Esophagus muscularis mucosa (tissue), 4 donors: Measurements from ENCODE around the gene FGR. TPM values are rescaled to one million over a fixed set of nuclear protein-coding genes. Genes with fewer than 3 reads are reported as not detected.

Source experiments
- DNase-seq: peaks from one replicate; pipeline ENCODE4 v3.0.0-alpha.2; 2017; ENCODE audit errors: extremely low spot score
- H3K27ac ChIP-seq, 4 donors: fragments of 200-600 bp; sonication (generic); replicated peaks in 1 of 4; 1 replicate in 3 of 4; 2 replicates in 1 of 4; pipeline ENCODE4 v1.5.1; 2016 to 2019; ENCODE audit warnings: mild to moderate bottlenecking in 1 of 4
- H3K27me3 ChIP-seq, 4 donors: fragments of 200-600 bp; sonication (generic); one replicate each; pipeline versions ENCODE4 v1.5.1 to v1.6.0; 2016 to 2019
- H3K36me3 ChIP-seq, 4 donors: fragments of 200-600 bp; sonication (generic); one replicate each; pipeline ENCODE4 v1.5.1; 2016 to 2019
- H3K4me1 ChIP-seq, 4 donors: fragments of 200-600 bp; sonication (generic); one replicate each; pipeline ENCODE4 v1.5.1; 2016 to 2019
- H3K4me3 ChIP-seq, 4 donors: fragments of 200-600 bp; sonication (generic); 1 replicate in 2 of 4; 2 replicates in 2 of 4; pipeline ENCODE4 v1.5.1; 2016 to 2019; ENCODE audit warnings: mild to moderate bottlenecking in 4 of 4, moderate library complexity in 1 of 4
- H3K9me3 ChIP-seq, 4 donors: fragments of 200-600 bp; sonication (generic); 1 replicate in 3 of 4; 2 replicates in 1 of 4; pipeline ENCODE4 v1.5.1; 2016 to 2019
- CTCF ChIP-seq, 3 experiments: fragments of 200-600 bp in 2 of 3; fragments of 450-650 bp in 1 of 3; sonication (generic) in 2 of 3; IDR thresholded peaks; one replicate each; pipeline ENCODE4 v1.5.1; 2017 to 2019; ENCODE audit warnings: antibody characterized with exemption in 3 of 3, mild to moderate bottlenecking in 2 of 3, moderate library complexity in 1 of 3
- EP300 ChIP-seq: sonication (generic); formaldehyde crosslinking; IDR thresholded peaks from one replicate; pipeline ENCODE4 v1.6.1; 2017; ENCODE audit warnings: antibody characterized with exemption
- POLR2A ChIP-seq: fragments of 450-650 bp; IDR thresholded peaks from one replicate; pipeline ENCODE4 v1.6.1; 2017; ENCODE audit warnings: antibody characterized with exemption, moderate library complexity, mild to moderate bottlenecking, low read depth
- POLR2AphosphoS5 ChIP-seq, 2 donors: sonication (generic); formaldehyde crosslinking; IDR thresholded peaks; one replicate each; pipeline ENCODE4 v1.6.1; 2017; ENCODE audit warnings: antibody characterized with exemption in 2 of 2
- WGBS: methylation state at CpG from one replicate; pipeline ENCODE4 v1.1.5; 2018; 5-methylcytosine and 5-hydroxymethylcytosine counted together
- intact Hi-C: fragments of 100-400 bp; cut with DNase I; formaldehyde crosslinking; loops from one replicate; pipeline ENCODE4 v1.15.1; 2023
- total RNA-seq, 4 donors: library from RNA; depleted of rRNA; stranded (reverse); fragments of >200 nt; gene quantifications; one replicate each; pipeline versions ENCODE4 v1.1.0 to v1.2.1, GENCODE V29; 2016

FGR gene
- total RNA-seq, 4 donors from 2014 or later = 12.0 to 32.1 (median 12.6) TPM

- peaks cover 0 to 27% (median 8%) of the 10 kb centered on the region in 4 donors for H3K27me3 ChIP-seq
- 85% methylated on average over 11 of the region's 11 CpGs for WGBS
- no peak for DNase-seq
- no peaks in the 10 kb centered on the region for H3K9me3 ChIP-seq
- H3K4me3 ChIP-seq = peak overlapping the region; percentile 51 to 64 (median 55)
- intact Hi-C loops = no loop called here
- TF ChIP-seq POLR2AphosphoS5 (IDR thresholded peaks at IDR 0.05) = no peak
- TF ChIP-seq EP300 = no peak
- no peak for TF ChIP-seq POLR2A
- no peak for TF ChIP-seq CTCF (IDR thresholded peaks at IDR 0.05)
- H3K36me3 ChIP-seq = no peaks in the 10 kb centered on the region
- peaks cover 40 to 44% (median 41%) of the 10 kb centered on the region in 4 donors for H3K4me1 ChIP-seq
- H3K27ac ChIP-seq = peak overlapping the region; percentile 60 to 72 (median 68)
Measured at GRCh38 chr1:27635396-27636142, 584 bp upstream of the FGR start.

GRCh38 chr1:27634177-27634984, 604 bp downstream of the FGR start:
- no peak for DNase-seq
- 17% methylated on average over 33 of the region's 63 CpGs for WGBS
- Histone ChIP-seq H3K4me3 (peak overlapping the region; percentile 51 to 64 (median 55)), H3K27me3 (peaks cover 0 to 27% (median 8%) of the 10 kb centered on the region in 4 donors), H3K4me1 (peaks cover 49 to 56% (median 51%) of the 10 kb centered on the region in 4 donors), H3K27ac (peak overlapping the region; percentile 60 to 72 (median 68)), H3K9me3 (no peaks in the 10 kb centered on the region), H3K36me3 (no peaks in the 10 kb centered on the region)
- no peak for TF ChIP-seq POLR2A
- peak in 1 of 3 experiments; percentile 15 for TF ChIP-seq CTCF (IDR thresholded peaks at IDR 0.05)
- peak; percentile 47 to 58 for TF ChIP-seq POLR2AphosphoS5 (IDR thresholded peaks at IDR 0.05)
- no peak for TF ChIP-seq EP300
- intact Hi-C loops = no loop called here

- Histone ChIP-seq H3K36me3 (no peaks in the 10 kb centered on the region), H3K27ac (peak overlapping the region; percentile 60 to 72 (median 68)), H3K4me3 (peak overlapping the region; percentile 51 to 64 (median 55)), H3K27me3 (peaks cover 0 to 27% (median 8%) of the 10 kb centered on the region in 4 donors), H3K9me3 (no peaks in the 10 kb centered on the region), H3K4me1 (peaks cover 50 to 63% (median 58%) of the 10 kb centered on the region in 4 donors)
- TF ChIP-seq POLR2AphosphoS5 (IDR thresholded peaks at IDR 0.05) = no peak
- no peak for TF ChIP-seq POLR2A
- TF ChIP-seq EP300 = no peak
- no peak for TF ChIP-seq CTCF (IDR thresholded peaks at IDR 0.05)
- intact Hi-C loops = no loop called here
- 65% methylated on average over 5 of the region's 17 CpGs for WGBS
- no peak for DNase-seq
Measured at GRCh38 chr1:27633640-27634176, 1.3 kb downstream of the FGR start.

GRCh38 chr1:27633298-27633610, 1.7 kb downstream of the FGR start:
- H3K4me1 ChIP-seq = peaks cover 50 to 68% (median 61%) of the 10 kb centered on the region in 4 donors
- H3K27me3 ChIP-seq = peaks cover 0 to 27% (median 8%) of the 10 kb centered on the region in 4 donors
- intact Hi-C loops = no loop called here
- peak overlapping the region; percentile 60 to 72 (median 68) for H3K27ac ChIP-seq
- TF ChIP-seq POLR2A (no peak), POLR2AphosphoS5 (IDR thresholded peaks at IDR 0.05) (no peak), CTCF (IDR thresholded peaks at IDR 0.05) (no peak), EP300 (no peak)
- 78% methylated on average over 5 of the region's 5 CpGs for WGBS
- peak overlapping the region; percentile 51 to 64 (median 55) for H3K4me3 ChIP-seq
- no peak for DNase-seq
- H3K9me3 ChIP-seq = no peaks in the 10 kb centered on the region
- H3K36me3 ChIP-seq = no peaks in the 10 kb centered on the region
